SK-N-SH treated with all-trans-retinoic acid at 6 μM for 48 hours (cell line): ENCODE results near the gene CPLX1.

Experiments used
- ATAC-seq: fragments of 200-7000 bp; cut with Tn5 transposase; 3 replicates; pipeline ENCODE4 v1.9.1; 2020; ENCODE audit warnings: mild to moderate bottlenecking, moderate library complexity
- ARNTL ChIP-seq: fragments of 450-650 bp; formaldehyde crosslinking; IDR thresholded peaks from 2 replicates; pipeline ENCODE4 v1.5.0; 2020; ENCODE audit warnings: low read depth, mild to moderate bottlenecking, moderate library complexity, borderline replicate concordance
- BACH2 ChIP-seq: fragments of 250-450 bp; sonication (Bioruptor Pico); IDR thresholded peaks from 2 replicates; pipeline ENCODE4 v1.9.0; 2021; ENCODE audit warnings: mild to moderate bottlenecking, borderline replicate concordance
- CSDC2 ChIP-seq: fragments of 250-450 bp; sonication (Bioruptor Pico); IDR thresholded peaks from 2 replicates; pipeline ENCODE4 v1.5.0; 2020; ENCODE audit warnings: mild to moderate bottlenecking, moderate library complexity
- ESRRG ChIP-seq: fragments of 250-450 bp; sonication (Bioruptor Pico); IDR thresholded peaks from 2 replicates; pipeline ENCODE4 v1.6.1; 2021; ENCODE audit warnings: mild to moderate bottlenecking
- GLIS3 ChIP-seq: fragments of 250-450 bp; sonication (Bioruptor Pico); IDR thresholded peaks from 2 replicates; pipeline ENCODE4 v1.5.0; 2020; ENCODE audit warnings: mild to moderate bottlenecking, moderate library complexity
- ISL1 ChIP-seq: fragments of 250-450 bp; sonication (Bioruptor Pico); IDR thresholded peaks from 2 replicates; pipeline ENCODE4 v2.1.2; 2022; ENCODE audit warnings: mild to moderate bottlenecking, moderate library complexity
- PPARA ChIP-seq: fragments of 250-450 bp; sonication (Bioruptor Pico); IDR thresholded peaks from 2 replicates; pipeline ENCODE4 v1.5.0; 2020; ENCODE audit warnings: mild to moderate bottlenecking, borderline replicate concordance
- RARB ChIP-seq: fragments of 250-450 bp; sonication (Bioruptor Pico); IDR thresholded peaks from 2 replicates; pipeline ENCODE4 v1.8.0; 2021; ENCODE audit warnings: mild to moderate bottlenecking, moderate library complexity
- ZFP3 ChIP-seq: fragments of 250-450 bp; sonication (Bioruptor Pico); IDR thresholded peaks from 2 replicates; pipeline ENCODE4 v1.5.0; 2020; ENCODE audit warnings: mild to moderate bottlenecking, moderate library complexity
- ZFP30 ChIP-seq: fragments of 450-650 bp; formaldehyde crosslinking; IDR thresholded peaks from 2 replicates; pipeline ENCODE4 v1.5.0; 2022; ENCODE audit warnings: mild to moderate bottlenecking, moderate library complexity
- ZNF70 ChIP-seq: fragments of 450-650 bp; formaldehyde crosslinking; IDR thresholded peaks from 2 replicates; pipeline ENCODE4 v1.5.0; 2020; ENCODE audit warnings: mild to moderate bottlenecking, moderate library complexity
- ZNF8 ChIP-seq: fragments of 450-650 bp; formaldehyde crosslinking; IDR thresholded peaks from 2 replicates; pipeline ENCODE4 v1.5.0; 2020; ENCODE audit warnings: mild to moderate bottlenecking, moderate library complexity
- TF ChIP-seq, protein P1 (sequence below): fragments of 250-450 bp; sonication (Bioruptor Pico); IDR thresholded peaks from 2 replicates; pipeline ENCODE4 v1.5.1; 2020; ENCODE audit warnings: low read depth, mild to moderate bottlenecking, moderate library complexity
- TF ChIP-seq, protein P2 (sequence below): fragments of 250-450 bp; sonication (Bioruptor Pico); IDR thresholded peaks from 2 replicates; pipeline ENCODE4 v1.8.0; 2021; ENCODE audit warnings: low read depth, mild to moderate bottlenecking, moderate library complexity, borderline replicate concordance
- TF ChIP-seq, protein P3 (sequence below): fragments of 250-450 bp; sonication (Bioruptor Pico); IDR thresholded peaks from 2 replicates; pipeline ENCODE4 v1.5.0; 2020; ENCODE audit warnings: mild to moderate bottlenecking, moderate library complexity
- TF ChIP-seq, protein P4 (sequence below): fragments of 250-450 bp; sonication (Bioruptor Pico); IDR thresholded peaks from 2 replicates; pipeline ENCODE4 v1.8.0; 2020; ENCODE audit warnings: mild to moderate bottlenecking, moderate library complexity, borderline replicate concordance

Gene CPLX1

DNA sequence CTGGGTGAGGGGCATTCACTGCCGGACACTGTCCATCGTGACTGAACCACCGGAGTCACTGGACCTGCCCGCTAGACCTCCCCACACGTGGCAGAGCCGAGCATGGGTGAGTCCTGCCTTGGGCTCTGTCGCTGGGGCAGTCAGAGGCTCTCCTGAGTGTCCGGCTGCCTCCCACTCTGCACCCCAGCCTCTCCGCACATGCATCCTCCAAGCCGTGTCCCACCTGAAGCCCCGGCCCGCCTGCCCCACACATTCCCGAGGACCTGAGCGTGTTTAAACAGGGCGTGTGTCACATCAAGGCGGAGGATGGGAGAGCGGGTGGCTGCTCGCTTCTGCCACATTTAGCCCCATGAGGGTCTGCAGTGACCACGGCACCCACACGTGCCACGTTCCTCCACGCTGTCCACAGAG is 4.7 kb downstream of the CPLX1 start:
- no peak for TF ChIP-seq ZNF8 (CRISPR knock-in tag)
- TF ChIP-seq BACH2 (CRISPR knock-in tag): no peak
- no peak for TF ChIP-seq RARB
- no peak for TF ChIP-seq ZFP3
- no peak for TF ChIP-seq ZNF70 (CRISPR knock-in tag)
- TF ChIP-seq, all 23 proteins: peak for 0
- ATAC-seq: no peak

DNA sequence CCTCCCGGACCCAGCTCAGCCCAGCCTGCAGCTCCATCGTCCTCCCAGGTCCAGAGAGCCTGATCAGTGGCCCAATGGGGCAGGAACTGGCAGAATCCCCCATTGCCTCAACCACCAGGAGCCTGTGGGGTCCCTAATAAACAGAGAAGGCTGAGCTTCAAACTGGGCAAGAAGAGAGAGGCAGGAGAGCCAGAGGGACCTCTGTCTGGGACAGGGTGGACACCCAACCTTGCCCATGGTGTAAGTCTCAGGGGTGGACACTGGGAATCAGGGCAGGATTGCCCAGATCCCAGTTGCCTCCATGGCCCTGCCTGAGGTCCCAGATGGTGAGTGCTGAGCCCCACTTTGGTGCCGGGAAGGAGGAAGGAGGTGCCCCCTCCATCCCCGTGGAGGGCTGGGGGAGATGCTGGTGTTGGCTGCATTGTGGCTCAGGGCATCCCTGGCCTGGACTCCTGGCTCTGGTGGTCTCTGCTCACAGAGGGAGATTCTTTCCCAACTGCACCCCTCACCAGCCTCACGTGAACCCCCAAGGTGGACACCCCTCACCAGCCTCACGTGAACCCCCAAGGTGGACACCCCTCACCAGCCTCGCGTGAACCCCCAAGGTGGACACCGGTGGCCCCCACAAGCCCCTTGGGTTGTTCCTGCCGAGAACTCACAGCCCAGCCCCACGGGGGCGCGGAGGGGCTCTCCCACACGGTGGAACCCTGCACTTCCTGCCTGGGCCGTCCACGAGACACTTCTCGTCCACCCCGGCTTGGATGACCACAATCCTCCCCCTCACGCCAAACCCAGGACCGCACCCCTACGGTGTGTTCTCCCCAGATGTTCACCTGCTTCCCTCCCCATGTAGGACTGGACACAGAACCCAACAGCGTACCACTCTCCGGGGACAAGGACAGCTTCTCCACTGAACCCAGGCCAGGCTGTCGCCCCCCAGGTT is 5.4 kb downstream of the CPLX1 start:
- ATAC-seq: no peak
- no peak for TF ChIP-seq CSDC2

DNA sequence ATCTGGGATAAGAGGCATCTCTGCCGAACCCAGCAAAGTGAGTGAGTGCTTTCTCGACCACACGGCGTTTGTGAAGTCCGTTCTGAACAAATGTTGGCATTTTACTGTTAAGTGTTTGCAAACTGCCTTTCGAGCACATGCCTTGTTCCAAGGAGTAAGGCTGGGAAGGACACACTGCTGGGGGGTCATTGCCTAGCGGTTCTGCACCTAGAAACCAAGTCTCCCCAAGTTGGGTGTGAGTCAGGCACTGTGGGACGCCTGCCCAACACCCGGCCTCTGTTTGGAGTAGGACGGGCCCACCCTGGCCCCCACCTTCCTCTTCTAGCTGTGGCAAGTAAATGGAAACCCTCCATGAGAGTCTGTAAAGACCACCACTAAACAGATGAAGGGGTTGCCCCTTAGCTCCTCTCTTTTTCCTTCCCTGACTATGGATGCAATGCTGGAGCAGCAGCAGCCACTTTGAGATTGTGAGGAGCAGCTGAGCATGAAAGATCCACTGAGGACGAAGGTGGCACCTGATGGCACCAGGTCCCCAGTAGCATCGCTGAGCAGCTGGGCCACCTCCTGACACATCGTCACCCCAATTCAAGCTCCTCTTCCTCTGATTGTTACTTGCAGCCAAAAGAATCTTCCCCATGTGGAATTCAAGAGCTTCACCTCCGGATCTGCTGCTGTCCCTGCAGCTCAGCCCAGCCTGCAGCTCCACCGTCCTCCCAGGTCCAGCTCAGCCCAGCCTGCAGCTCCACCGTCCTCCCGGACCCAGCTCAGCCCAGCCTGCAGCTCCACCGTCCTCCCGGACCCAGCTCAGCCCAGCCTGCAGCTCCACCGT is 6.3 kb downstream of the CPLX1 start:
- ATAC-seq: no peak
- TF ChIP-seq BACH2 (CRISPR knock-in tag) (no peak), ESRRG (CRISPR knock-in tag) (no peak), PPARA (CRISPR knock-in tag) (no peak), GLIS3 (no peak)
- TF ChIP-seq, protein P1, sequence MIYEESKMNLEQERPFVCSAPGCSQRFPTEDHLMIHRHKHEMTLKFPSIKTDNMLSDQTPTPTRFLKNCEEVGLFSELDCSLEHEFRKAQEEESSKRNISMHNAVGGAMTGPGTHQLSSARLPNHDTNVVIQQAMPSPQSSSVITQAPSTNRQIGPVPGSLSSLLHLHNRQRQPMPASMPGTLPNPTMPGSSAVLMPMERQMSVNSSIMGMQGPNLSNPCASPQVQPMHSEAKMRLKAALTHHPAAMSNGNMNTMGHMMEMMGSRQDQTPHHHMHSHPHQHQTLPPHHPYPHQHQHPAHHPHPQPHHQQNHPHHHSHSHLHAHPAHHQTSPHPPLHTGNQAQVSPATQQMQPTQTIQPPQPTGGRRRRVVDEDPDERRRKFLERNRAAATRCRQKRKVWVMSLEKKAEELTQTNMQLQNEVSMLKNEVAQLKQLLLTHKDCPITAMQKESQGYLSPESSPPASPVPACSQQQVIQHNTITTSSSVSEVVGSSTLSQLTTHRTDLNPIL (CRISPR knock-in tag): no peak

DNA sequence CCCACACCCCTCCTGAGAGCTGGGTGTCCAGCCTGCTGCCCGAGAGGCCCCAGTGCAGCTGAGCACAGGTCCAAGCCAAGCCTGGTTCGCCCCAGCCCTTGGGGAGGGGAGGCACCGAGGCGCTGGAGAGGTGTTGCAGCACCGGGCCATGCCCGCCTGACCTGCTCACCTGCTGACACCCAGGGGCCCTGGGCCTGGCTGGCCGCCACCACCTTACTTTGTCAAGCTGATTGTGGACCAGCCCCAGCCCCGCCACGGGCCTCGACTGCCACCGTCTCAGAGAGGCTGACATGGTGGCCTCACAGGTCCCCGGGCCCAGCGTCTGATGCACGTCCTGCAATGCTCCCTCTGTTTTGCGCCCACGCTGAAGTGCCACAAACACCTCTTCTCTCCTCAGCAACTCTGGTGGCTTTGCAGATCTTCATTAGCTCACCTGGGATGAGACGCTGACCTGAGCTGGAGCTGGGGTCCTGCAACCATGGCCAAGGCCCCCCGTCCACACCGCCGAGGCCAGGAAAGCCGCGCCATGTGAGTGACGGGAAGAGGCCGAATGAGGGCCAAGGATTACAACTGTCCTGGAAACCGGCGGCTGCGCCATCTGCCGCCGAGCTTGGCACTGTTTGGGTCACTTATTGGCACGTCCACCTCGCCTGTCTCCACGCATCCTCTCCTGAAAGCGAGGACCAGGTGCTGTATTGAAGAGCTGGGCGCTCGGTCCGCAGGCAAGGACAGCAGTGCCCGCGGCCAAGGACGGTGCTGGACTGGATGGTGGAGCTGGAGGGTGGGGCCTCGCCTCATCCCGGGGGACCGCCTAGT is 7.6 kb downstream of the CPLX1 start:
- no peak for TF ChIP-seq ESRRG (CRISPR knock-in tag)
- TF ChIP-seq ARNTL (CRISPR knock-in tag): no peak
- no peak for TF ChIP-seq ZFP30 (CRISPR knock-in tag)
- TF ChIP-seq PPARA (CRISPR knock-in tag): no peak
- TF ChIP-seq ZNF8 (CRISPR knock-in tag): no peak
- TF ChIP-seq ZFP3: no peak
- TF ChIP-seq, protein P2, sequence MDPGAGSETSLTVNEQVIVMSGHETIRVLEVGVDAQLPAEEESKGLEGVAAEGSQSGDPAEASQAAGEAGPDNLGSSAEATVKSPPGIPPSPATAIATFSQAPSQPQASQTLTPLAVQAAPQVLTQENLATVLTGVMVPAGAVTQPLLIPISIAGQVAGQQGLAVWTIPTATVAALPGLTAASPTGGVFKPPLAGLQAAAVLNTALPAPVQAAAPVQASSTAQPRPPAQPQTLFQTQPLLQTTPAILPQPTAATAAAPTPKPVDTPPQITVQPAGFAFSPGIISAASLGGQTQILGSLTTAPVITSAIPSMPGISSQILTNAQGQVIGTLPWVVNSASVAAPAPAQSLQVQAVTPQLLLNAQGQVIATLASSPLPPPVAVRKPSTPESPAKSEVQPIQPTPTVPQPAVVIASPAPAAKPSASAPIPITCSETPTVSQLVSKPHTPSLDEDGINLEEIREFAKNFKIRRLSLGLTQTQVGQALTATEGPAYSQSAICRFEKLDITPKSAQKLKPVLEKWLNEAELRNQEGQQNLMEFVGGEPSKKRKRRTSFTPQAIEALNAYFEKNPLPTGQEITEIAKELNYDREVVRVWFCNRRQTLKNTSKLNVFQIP: no peak
- TF ChIP-seq, protein P3, sequence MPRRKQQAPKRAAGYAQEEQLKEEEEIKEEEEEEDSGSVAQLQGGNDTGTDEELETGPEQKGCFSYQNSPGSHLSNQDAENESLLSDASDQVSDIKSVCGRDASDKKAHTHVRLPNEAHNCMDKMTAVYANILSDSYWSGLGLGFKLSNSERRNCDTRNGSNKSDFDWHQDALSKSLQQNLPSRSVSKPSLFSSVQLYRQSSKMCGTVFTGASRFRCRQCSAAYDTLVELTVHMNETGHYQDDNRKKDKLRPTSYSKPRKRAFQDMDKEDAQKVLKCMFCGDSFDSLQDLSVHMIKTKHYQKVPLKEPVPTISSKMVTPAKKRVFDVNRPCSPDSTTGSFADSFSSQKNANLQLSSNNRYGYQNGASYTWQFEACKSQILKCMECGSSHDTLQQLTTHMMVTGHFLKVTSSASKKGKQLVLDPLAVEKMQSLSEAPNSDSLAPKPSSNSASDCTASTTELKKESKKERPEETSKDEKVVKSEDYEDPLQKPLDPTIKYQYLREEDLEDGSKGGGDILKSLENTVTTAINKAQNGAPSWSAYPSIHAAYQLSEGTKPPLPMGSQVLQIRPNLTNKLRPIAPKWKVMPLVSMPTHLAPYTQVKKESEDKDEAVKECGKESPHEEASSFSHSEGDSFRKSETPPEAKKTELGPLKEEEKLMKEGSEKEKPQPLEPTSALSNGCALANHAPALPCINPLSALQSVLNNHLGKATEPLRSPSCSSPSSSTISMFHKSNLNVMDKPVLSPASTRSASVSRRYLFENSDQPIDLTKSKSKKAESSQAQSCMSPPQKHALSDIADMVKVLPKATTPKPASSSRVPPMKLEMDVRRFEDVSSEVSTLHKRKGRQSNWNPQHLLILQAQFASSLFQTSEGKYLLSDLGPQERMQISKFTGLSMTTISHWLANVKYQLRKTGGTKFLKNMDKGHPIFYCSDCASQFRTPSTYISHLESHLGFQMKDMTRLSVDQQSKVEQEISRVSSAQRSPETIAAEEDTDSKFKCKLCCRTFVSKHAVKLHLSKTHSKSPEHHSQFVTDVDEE (CRISPR knock-in tag): no peak
- TF ChIP-seq, protein P4, sequence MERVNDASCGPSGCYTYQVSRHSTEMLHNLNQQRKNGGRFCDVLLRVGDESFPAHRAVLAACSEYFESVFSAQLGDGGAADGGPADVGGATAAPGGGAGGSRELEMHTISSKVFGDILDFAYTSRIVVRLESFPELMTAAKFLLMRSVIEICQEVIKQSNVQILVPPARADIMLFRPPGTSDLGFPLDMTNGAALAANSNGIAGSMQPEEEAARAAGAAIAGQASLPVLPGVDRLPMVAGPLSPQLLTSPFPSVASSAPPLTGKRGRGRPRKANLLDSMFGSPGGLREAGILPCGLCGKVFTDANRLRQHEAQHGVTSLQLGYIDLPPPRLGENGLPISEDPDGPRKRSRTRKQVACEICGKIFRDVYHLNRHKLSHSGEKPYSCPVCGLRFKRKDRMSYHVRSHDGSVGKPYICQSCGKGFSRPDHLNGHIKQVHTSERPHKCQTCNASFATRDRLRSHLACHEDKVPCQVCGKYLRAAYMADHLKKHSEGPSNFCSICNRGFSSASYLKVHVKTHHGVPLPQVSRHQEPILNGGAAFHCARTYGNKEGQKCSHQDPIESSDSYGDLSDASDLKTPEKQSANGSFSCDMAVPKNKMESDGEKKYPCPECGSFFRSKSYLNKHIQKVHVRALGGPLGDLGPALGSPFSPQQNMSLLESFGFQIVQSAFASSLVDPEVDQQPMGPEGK (CRISPR knock-in tag): no peak
- TF ChIP-seq ISL1: no peak
- TF ChIP-seq, protein P1 (CRISPR knock-in tag): no peak
- TF ChIP-seq, all 23 proteins: peak for 0
- no peak for ATAC-seq
